Activated naive CD4-positive, alpha-beta T cell treated with anti-CD3 and anti-CD28 coated beads, Interleukin-2, amount 10 ng/mL, durations not matched to agents 7 days and 5 days (primary cell): ENCODE results near the gene ADCY1.
A peak's percentile ranks its signal among the peaks of the same experiment; 100 is the strongest.

Experiments used
- CTCF ChIA-PET: fragments of 350-600 bp; sonication (Branson Sonifier 250); formaldehyde crosslinking; loops from one replicate; lab custom pipeline; 2021; ENCODE audit warnings: antibody characterized with exemption; lab: Charles Lee
- DNase-seq: peaks from one replicate; pipeline ENCODE4 v3.0.0-alpha.2; 2020
- H3K27ac Mint-ChIP-seq: one replicate; pipeline ENCODE4 v1.8.0; 2021; ENCODE audit warnings: mild to moderate bottlenecking, moderate library complexity, mixed read lengths
- H3K27me3 Mint-ChIP-seq: one replicate; pipeline ENCODE4 v1.8.0; 2021; ENCODE audit warnings: mild to moderate bottlenecking, mixed read lengths
- H3K36me3 Mint-ChIP-seq: one replicate; pipeline ENCODE4 v1.8.0; 2021; ENCODE audit warnings: mixed read lengths
- H3K4me1 Mint-ChIP-seq: one replicate; pipeline ENCODE4 v1.8.0; 2021; ENCODE audit warnings: mixed read lengths
- H3K4me3 Mint-ChIP-seq: one replicate; pipeline ENCODE4 v1.8.0; 2021; ENCODE audit warnings: mild to moderate bottlenecking, moderate library complexity, mixed read lengths
- H3K9me3 Mint-ChIP-seq: one replicate; pipeline ENCODE4 v1.8.0; 2021; ENCODE audit warnings: mixed read lengths

ADCY1 gene

GRCh38 chr7:45653209-45653907 lies 79.2 kb downstream of the ADCY1 start:
- H3K27ac Mint-ChIP-seq, result no peak overlapping the region
- H3K36me3 Mint-ChIP-seq, result no peaks in the 10 kb centered on the region
- no peaks in the 10 kb centered on the region for H3K9me3 Mint-ChIP-seq
- DNase-seq, result no peak
- CTCF ChIA-PET, result no interaction called here
- no peak overlapping the region for H3K4me3 Mint-ChIP-seq
- no peaks in the 10 kb centered on the region for H3K27me3 Mint-ChIP-seq
- H3K4me1 Mint-ChIP-seq, result no peaks in the 10 kb centered on the region

GRCh38 chr7:45654341-45654740 lies 80.2 kb downstream of the ADCY1 start:
- H3K9me3 Mint-ChIP-seq, result no peaks in the 10 kb centered on the region
- no peaks in the 10 kb centered on the region for H3K27me3 Mint-ChIP-seq
- H3K36me3 Mint-ChIP-seq, result no peaks in the 10 kb centered on the region
- no peaks in the 10 kb centered on the region for H3K4me1 Mint-ChIP-seq
- CTCF ChIA-PET, result interaction anchor here (1.0 kb wide), 1 partner anchor 9 kb away, joined by 3 read pairs; no protein-coding TSS in a partner anchor
- no peak for DNase-seq
- H3K27ac Mint-ChIP-seq, result no peak overlapping the region
- no peak overlapping the region for H3K4me3 Mint-ChIP-seq

- no peaks in the 10 kb centered on the region for H3K27me3 Mint-ChIP-seq
- no peak for DNase-seq
- H3K4me3 Mint-ChIP-seq, result no peak overlapping the region
- CTCF ChIA-PET, result interaction anchor here (1.0 kb wide), 1 partner anchor 8 kb away, joined by 3 read pairs; no protein-coding TSS in a partner anchor
- no peaks in the 10 kb centered on the region for H3K36me3 Mint-ChIP-seq
- H3K9me3 Mint-ChIP-seq, result no peaks in the 10 kb centered on the region
- no peaks in the 10 kb centered on the region for H3K4me1 Mint-ChIP-seq
- H3K27ac Mint-ChIP-seq, result no peak overlapping the region
Observed at GRCh38 chr7:45655539-45655938, 81.4 kb downstream of the ADCY1 start.

- no peaks in the 10 kb centered on the region for H3K36me3 Mint-ChIP-seq
- no peaks in the 10 kb centered on the region for H3K4me1 Mint-ChIP-seq
- H3K9me3 Mint-ChIP-seq, result no peaks in the 10 kb centered on the region
- DNase-seq, result no peak
- no peak overlapping the region for H3K4me3 Mint-ChIP-seq
- H3K27ac Mint-ChIP-seq, result no peak overlapping the region
- no peaks in the 10 kb centered on the region for H3K27me3 Mint-ChIP-seq
- CTCF ChIA-PET, result interaction anchor here (0.6 kb wide), 1 partner anchor 188 kb away, joined by 3 read pairs; no protein-coding TSS in a partner anchor
Observed at GRCh38 chr7:45656431-45656830, 82.3 kb downstream of the ADCY1 start.

- no peaks in the 10 kb centered on the region for H3K9me3 Mint-ChIP-seq
- H3K27me3 Mint-ChIP-seq, result no peaks in the 10 kb centered on the region
- no peaks in the 10 kb centered on the region for H3K36me3 Mint-ChIP-seq
- H3K27ac Mint-ChIP-seq, result no peak overlapping the region
- CTCF ChIA-PET, result interaction anchor here (0.6 kb wide), 1 partner anchor 187 kb away, joined by 3 read pairs; no protein-coding TSS in a partner anchor
- DNase-seq, result no peak
- no peaks in the 10 kb centered on the region for H3K4me1 Mint-ChIP-seq
- no peak overlapping the region for H3K4me3 Mint-ChIP-seq
Observed at GRCh38 chr7:45657136-45657889, 83.1 kb downstream of the ADCY1 start.

- Mint-ChIP-seq H3K4me3 (no peak overlapping the region), H3K9me3 (peaks cover under 1% of the 10 kb centered on the region), H3K4me1 (no peaks in the 10 kb centered on the region), H3K27ac (peak overlapping the region; percentile 5), H3K27me3 (no peaks in the 10 kb centered on the region), H3K36me3 (no peaks in the 10 kb centered on the region)
- no peak for DNase-seq
- CTCF ChIA-PET, result no interaction called here
Observed at GRCh38 chr7:45657890-45658715, 83.9 kb downstream of the ADCY1 start.

GRCh38 chr7:45658716-45659495 lies 84.7 kb downstream of the ADCY1 start:
- Mint-ChIP-seq H3K4me3 (no peak overlapping the region), H3K27me3 (no peaks in the 10 kb centered on the region), H3K9me3 (peaks cover 2% of the 10 kb centered on the region), H3K4me1 (no peaks in the 10 kb centered on the region), H3K36me3 (no peaks in the 10 kb centered on the region), H3K27ac (no peak overlapping the region)
- no peak for DNase-seq
- CTCF ChIA-PET, result no interaction called here

GRCh38 chr7:45659496-45660139 lies 85.5 kb downstream of the ADCY1 start:
- Mint-ChIP-seq H3K4me1 (no peaks in the 10 kb centered on the region), H3K27ac (no peak overlapping the region), H3K9me3 (peaks cover 2% of the 10 kb centered on the region), H3K4me3 (no peak overlapping the region), H3K27me3 (no peaks in the 10 kb centered on the region), H3K36me3 (no peaks in the 10 kb centered on the region)
- no peak for DNase-seq
- CTCF ChIA-PET, result no interaction called here

- Mint-ChIP-seq H3K27ac (no peak overlapping the region), H3K4me1 (no peaks in the 10 kb centered on the region), H3K27me3 (no peaks in the 10 kb centered on the region), H3K4me3 (no peak overlapping the region), H3K36me3 (no peaks in the 10 kb centered on the region), H3K9me3 (peaks cover 2% of the 10 kb centered on the region)
- no peak for DNase-seq
- CTCF ChIA-PET, result no interaction called here
Observed at GRCh38 chr7:45660201-45660900, 86.2 kb downstream of the ADCY1 start.

- no peak for DNase-seq
- H3K27ac Mint-ChIP-seq, result no peak overlapping the region
- CTCF ChIA-PET, result no interaction called here
- H3K9me3 Mint-ChIP-seq, result peaks cover 2% of the 10 kb centered on the region
- H3K27me3 Mint-ChIP-seq, result no peaks in the 10 kb centered on the region
- H3K4me3 Mint-ChIP-seq, result no peak overlapping the region
- no peaks in the 10 kb centered on the region for H3K36me3 Mint-ChIP-seq
- H3K4me1 Mint-ChIP-seq, result no peaks in the 10 kb centered on the region
Observed at GRCh38 chr7:45660901-45661211, 86.7 kb downstream of the ADCY1 start.

- Mint-ChIP-seq H3K4me1 (no peaks in the 10 kb centered on the region), H3K27ac (no peak overlapping the region), H3K4me3 (no peak overlapping the region), H3K9me3 (peaks cover 2% of the 10 kb centered on the region), H3K27me3 (no peaks in the 10 kb centered on the region), H3K36me3 (no peaks in the 10 kb centered on the region)
- DNase-seq, result no peak
- CTCF ChIA-PET, result no interaction called here
Observed at GRCh38 chr7:45661302-45661995, 87.3 kb downstream of the ADCY1 start.

- H3K4me3 Mint-ChIP-seq, result no peak overlapping the region
- H3K36me3 Mint-ChIP-seq, result no peaks in the 10 kb centered on the region
- no peak overlapping the region for H3K27ac Mint-ChIP-seq
- DNase-seq, result no peak
- CTCF ChIA-PET, result interaction anchor here (1.6 kb wide), 1 partner anchor 211 kb away, joined by 4 read pairs; the partner anchor contains the start of gene CCDC201
- no peaks in the 10 kb centered on the region for H3K4me1 Mint-ChIP-seq
- no peaks in the 10 kb centered on the region for H3K27me3 Mint-ChIP-seq
- peaks cover 2% of the 10 kb centered on the region for H3K9me3 Mint-ChIP-seq
Observed at GRCh38 chr7:45662018-45662417, 87.8 kb downstream of the ADCY1 start.
